CD4-positive, alpha-beta T cell treated with Interferon alpha-2 for 1 hour (primary cell): Measurements from ENCODE around the gene FOXD1.
"Not testable (repeated sequence)": the region's sequence is repeated elsewhere in the genome, so short reads cannot be mapped to it uniquely, and the experiment has no call there.

Experiments used
- DNase-seq, 2 donors: peaks; one replicate each; pipeline ENCODE4 v3.0.0-alpha.2; 2020 to 2022

Gene FOXD1

DNA sequence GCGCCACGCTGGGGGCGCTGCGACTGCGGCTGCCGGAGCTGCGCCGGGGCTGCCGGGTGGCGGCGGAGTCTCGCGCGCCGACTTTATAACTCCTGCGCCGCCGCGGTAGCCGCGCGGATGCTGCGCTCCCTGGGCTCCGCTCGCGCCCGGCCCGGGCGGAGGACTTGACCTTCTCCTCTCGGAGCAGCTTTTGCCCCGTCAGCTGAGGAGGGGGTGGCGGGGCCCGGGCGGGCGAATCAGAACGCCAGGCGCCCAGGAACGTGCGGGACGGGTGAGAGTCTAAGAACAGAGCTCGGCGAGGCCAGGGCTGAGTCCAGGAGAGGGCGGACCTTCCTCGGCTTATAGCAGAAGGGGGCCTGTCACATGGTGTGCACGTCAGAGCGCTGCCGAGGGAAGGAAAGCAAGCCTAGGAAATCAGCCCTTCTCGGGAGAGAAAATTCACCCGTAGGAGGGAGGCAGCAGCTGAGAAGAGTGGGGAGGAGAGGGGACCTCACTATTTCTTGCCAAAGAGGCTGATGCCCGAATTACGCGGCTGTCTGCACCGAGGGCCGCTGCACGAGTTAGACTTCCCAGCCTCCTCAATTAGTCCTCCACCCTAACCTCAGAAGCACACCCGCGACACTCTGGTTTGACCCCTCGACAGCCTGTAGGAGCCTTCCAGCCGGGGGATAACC is at the start of gene FOXD1:
Gene FOXD1 (minus strand): TSS at position 315 of the 674 bp plus-strand sequence. CDS start 415 bp downstream, outside the sequence.
- DNase-seq = peak in 1 of 2 donors; percentile 54

DNA sequence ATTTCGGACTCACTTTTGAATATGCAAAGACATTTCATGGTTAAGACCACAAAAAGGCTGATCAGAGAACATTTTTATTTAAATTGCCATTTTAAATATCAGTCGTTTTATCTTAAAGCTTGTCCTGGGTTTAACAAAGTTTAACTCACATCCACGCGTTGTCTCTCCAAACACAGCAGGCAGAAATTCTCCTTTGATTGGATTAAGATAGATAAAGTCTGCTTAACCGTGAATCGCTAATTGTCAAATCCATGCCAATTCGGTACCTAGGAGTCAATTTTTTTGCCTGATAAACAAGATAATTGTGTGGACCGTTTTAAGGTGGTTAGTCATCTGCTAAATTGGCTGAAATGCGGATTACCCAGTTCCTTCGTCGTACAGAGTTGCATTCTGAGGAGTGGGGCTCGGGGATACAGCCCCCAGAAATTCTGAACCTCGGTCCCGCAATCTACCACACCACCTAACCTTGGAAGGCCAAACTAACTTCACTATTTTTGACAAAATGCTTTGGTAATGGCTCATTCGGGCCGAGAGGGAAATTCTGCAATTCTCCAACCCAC is 49.0 kb upstream of the FOXD1 start:
- no peak for DNase-seq

DNA sequence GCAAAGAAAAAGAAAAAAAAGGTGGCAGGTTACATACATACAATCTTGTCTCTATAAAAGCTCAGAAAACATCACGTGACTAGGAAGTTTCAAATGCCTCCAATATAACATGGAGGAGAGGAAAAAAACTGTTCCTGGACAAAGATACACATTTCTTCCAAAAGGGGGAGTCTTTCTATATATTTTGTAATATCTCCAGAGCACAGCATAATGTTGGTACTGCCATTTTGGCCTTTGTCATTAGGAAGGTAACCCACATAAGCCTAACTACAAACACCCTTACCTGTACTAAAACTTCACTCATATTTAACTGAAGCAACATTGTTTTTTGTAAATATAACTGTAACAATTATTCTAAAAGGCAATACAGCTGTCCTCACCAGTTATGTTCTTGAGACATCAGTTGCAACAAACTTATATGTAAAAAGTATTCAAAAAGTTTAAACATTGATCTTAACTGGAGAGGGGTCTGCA is 48.4 kb upstream of the FOXD1 start:
- DNase-seq = no peak

DNA sequence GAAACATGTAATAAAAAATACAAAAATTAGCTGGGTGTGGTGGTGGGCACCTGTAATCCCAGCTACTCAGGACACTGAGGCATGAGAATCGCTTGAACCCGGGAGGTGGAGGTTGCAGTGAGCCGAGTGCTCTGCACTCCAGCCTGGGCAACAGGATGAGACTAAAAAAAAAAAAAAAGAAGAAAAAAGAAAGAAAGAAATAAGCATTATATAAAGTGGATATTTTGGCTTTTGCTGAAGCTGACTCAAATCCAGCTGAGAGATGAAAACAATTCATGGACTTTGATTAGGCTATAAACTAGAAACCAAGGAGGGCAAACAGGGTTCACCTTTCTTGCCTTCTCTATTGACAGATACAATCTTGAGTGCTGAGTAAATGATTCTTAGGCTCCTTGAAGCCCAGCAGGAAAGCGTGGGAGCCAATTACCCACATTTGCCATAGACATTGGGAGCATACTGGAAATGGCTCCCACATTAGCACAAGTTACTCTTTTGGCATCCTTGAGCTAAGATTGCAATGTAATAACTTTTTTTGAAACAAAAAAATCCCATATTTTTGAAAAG is 47.3 kb upstream of the FOXD1 start:
- DNase-seq = no peak

DNA sequence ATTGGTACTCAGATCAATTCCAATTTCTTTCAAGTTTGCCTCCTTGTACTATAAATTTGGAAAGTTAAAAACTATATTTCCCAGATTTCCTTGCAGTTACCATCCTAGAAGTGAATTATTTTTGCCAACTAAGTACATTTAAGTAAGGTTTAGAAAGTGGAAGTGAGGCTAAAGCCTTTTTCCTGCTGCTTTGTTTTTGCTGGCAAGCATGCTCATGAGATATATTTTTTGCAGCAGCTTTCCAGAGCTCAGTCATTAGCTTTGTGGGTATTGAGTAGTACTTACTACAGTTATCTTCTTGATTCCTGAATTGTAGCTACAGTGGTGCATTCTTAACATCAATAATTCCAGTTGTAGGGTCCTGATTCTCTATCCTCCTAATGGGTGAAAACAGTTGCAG is 46.1 kb upstream of the FOXD1 start:
- no peak for DNase-seq

DNA sequence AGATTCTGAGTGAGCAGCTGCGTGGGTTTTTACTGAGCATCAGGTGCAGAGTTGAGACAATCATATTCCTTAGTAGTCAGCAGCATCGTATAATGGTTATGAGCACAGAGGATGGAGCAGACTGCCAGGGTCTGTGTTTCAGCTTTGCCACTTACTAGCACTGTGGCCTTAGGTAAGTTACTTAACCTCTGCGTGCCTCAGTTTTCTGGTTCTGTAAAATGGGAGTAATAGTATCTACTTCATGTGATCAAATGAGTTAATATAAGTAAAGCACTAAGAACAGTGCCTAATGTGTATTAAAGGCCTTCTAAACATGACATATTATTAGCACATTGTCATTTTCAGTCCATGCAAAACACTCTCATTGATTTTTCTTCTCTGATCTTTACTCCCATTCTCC is 44.8 kb upstream of the FOXD1 start:
- DNase-seq = no peak

DNA sequence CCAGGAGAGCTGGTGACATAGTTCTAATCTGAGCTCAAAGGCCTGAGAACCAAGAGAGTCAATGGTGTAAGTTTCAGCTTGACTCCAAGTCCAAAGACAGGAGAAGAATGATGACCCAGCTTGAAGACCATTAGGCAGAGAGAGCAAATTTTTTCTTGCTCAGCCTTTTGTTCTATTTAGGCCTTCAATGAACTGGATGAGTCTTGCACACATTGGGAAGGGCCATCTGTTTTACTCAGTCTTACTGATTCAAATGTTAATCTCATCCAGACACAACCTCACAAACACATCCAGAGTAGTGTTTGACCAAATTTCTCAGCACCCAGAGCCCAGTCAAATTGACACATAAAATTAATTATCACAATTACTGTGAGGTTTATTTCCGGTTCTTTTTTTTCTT is 42.6 kb upstream of the FOXD1 start:
- no peak for DNase-seq

DNA sequence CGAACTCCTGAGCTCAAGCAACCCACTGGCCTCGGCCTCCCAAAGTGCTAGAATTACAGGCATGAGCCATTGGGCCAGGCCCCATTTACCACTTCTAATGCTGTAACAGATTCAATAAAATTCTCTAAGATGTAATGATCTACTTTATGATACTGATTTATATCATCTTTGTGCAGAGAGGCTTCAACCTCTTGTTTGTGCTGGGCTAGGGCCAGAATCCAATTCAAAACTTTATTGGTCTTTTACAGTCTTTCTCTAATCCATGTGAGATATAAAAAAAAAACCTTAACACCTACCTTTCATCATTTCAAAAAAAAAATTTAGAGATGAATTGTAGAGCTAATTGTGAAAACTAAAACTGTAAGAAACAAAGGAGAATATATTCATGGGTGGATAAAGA is 41.5 kb upstream of the FOXD1 start:
- DNase-seq = no peak

DNA sequence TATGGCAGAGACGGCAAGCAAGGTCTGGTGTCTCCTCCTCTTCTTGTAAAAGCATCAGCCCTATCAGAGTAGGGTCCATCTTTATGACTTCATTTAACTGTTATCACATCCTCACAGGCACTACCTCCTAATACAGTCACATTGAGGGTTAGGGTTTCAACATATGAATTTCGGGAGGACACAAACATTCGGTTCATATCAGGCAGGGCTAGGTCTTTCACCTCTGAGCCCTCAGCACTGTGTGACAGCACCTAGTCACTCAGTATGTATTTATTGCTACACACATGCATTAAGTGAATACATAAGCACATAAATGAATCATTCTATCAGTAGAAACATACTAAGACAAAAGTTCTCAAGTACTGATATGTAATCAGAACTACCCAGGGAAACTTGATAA is 40.2 kb upstream of the FOXD1 start:
- DNase-seq = no peak

DNA sequence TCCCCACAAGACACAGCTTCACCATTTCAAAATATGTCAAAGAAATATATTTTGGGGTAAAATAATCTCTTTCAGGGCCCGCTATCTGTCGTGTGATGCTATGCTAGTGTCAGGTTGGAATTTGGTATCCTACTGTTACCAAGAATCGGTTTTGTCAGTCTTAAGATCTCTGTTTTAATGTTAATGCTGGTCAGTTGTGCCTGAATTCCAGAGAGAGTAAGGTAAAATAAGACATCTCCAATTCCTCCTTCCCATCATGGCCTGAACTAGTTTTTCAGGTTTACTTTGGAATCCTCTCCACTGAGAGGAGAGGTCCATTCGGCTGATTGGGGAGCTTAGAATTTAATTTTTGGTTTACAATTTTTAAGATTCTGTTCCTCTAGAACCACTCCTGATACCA is 39.2 kb upstream of the FOXD1 start:
- no peak for DNase-seq

DNA sequence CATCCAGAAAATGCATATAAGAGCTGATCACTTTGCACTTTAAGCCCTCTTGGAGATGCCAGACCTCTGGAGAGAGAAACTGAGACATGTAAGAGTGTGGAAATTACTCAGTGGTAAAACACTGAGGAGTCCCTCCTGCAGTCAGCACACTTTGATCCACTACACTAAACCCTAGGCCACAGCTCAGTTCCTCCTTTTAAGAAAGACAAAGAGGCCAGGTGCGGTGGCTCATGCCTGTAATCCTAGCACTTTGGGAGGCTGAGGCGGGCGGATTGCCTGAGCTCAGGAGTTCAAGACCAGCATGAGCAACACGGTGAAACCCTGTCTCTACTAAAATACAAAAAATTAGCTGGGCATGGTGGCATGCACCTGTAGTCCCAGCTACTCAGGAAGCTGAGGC is 38.7 kb upstream of the FOXD1 start:
- DNase-seq = not testable (repeated sequence)

DNA sequence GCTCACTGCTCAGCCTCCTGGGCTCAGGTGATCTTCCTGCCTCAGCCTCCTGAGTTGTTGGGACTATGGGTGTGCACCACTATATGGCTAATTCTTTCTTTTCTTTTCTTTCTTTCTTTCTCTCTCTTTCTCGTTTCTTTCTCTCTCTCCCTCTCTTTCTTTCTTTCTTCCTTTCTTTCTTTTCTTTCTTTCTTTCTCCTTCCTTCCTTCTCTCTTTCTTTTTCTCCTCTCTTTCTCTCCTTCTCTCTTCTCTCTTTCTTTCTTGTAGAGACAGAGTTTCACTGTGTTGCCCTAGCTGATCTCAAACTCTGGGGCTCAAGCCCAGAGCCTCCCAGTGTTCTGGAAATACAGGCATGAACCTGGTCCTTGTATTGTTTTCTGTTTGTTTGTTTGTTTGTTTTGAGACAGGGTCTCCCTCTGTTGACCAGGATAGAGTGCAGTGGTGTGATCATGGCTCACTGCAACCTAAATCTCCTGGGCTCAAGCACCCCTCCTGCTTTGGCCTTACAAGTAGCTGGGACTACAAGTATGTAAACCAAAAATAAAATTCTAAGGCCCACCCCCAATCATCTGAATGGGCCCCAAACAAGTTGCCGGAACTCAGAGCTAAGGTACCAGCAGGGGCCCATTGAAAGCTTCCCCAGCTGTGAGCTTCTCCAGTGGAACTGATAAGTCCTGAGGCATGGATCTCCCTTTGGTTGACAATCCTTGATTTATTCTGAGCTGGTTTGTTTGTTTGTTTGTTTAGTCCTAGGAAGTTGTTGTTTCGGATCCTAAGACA is 37.7 kb upstream of the FOXD1 start:
- no peak for DNase-seq

DNA sequence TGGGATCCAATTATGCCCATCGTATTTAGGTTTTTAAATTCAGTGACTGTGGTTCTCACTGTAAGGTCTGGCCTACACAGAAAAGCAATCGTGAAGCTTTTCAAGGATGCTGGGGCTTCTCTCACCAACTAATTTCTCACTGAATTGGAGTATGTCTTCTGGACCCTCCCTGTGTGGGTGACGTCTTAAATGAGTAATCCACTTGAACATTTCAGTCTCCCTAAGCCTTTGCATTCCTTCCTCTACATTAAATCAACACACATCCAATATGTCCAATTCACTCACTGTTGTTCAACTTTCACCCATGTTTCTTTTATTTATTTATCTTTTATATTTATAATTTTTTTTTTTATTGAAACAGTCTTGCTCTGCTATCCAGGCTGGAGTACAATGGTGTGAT is 37.1 kb upstream of the FOXD1 start:
- DNase-seq = no peak

DNA sequence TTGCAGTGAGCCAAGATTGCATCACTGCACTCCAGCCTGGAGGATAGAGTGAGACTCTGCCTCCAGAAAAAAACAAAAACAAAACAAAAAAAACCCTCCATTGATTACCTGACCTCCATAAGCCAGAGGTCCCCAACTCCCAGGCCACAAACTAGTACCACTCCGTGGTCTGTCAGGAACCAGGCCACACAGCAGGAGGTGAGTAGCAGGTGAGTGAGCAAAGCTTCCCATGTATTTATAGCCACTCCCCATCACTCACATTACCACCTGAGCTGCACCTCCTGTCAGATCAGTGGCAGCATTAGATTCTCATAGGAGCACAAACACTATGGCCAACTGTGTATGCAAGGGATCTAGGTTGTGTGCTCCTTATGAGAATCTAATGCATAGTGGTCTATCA is 35.9 kb upstream of the FOXD1 start:
- no peak for DNase-seq

DNA sequence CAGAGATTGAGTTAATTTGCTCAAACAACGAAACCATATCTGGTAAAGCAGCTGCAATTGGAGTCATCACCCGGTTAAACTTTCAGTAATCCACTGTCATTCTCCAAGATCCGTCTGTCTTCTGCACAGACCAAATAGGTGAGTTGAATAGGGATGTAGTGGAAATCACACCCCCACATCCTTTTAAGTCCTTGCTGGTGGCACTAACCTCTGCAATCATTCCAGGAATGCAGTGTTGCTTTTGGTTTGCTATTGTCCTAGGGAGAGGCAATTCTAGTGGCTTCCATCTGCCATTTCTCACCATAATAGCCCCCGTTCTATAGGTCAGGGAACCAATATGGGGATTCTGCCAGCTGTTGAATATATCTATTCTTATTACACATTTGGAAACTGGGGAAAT is 35.1 kb upstream of the FOXD1 start:
- DNase-seq = no peak

DNA sequence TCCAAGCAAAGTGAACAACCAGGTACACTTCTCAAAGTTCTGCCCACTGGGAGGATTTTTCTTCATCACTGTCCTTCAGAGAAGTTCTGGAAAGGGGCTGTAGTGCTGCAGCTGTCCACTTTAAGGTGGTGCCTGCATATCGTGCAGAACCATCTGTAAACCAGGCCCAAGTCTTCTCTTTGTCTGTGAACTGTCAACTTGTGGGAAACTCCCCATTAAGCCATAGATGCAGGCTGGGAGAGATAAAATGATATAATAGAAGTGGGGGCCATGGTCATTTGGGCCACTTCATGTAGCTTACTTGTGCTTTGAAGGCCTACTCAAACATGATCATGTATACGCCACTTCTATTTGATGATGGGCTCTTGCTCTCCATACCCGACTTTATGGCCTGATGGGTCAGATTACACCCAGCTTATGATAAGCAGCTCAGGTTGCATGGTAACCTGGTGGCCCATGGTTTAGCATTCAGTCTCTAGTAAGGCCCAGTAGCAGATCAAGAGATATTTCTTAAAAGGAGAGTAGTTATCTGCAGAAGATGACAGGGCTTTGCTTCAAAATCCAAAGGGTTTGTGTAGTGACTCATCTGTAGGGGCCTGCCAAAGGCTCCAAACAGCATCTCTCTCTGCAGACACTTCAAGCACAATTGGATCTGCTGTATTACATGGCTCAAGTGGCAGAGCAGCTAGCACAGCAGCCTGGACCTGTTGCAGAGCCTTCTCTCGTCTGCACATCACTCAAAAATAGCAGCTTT is 34.0 kb upstream of the FOXD1 start:
- no peak for DNase-seq

DNA sequence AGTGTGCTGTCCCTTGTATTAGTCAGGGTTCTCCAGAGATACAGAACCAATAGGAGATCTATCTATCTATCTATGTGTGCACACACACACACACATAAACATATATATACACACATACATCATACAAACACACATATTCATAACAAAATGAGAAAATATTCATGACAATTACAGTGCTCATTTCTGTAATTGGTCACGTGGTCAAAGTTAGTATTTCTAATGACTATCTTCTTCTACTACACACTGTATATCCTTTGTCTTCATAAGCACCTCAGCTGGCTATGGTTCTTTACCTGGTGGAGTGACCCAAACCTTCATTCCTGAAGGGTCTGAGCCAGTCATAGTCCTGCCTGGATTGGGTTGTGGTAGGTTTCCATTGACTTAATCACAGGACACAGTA is 31.9 kb upstream of the FOXD1 start:
- no peak for DNase-seq

DNA sequence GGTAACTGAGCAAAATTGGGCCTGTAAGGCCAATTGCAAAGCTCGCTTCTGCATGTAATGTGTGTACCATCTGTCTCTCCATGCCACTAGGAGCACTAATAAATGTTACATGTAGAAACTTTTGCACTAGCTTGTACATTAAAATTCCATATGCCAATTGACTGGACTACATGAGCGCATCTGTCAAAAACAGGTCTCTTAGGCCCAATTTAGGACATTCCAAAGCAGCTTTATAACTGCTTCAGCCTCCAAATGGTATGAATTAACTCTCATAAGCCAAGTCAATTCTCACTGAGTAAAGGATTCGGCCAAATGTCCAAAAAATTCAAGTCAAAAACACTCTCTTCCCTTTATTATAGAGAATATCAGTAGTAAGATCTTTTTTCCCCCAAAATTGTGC is 23.5 kb upstream of the FOXD1 start:
- DNase-seq = no peak

DNA sequence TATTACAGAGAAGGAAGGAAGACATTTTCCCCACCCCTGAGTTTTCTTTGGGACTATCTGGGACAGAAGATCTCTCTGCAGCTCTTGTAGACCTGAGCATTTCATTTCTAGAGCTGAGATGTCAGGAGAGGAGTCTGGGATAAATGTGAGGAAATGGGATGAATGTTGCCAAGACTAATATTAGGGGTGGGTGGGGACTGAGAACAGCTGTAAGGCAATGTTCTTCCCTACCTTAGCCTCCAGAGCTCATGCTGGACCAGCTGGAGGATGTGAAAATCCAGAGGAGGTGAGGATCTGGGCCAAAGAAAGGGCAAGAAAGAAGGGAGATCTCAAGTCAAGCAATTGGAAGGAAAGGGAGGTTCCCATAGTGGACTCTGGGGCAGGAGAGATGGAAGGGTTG is 23.1 kb upstream of the FOXD1 start:
- no peak for DNase-seq

DNA sequence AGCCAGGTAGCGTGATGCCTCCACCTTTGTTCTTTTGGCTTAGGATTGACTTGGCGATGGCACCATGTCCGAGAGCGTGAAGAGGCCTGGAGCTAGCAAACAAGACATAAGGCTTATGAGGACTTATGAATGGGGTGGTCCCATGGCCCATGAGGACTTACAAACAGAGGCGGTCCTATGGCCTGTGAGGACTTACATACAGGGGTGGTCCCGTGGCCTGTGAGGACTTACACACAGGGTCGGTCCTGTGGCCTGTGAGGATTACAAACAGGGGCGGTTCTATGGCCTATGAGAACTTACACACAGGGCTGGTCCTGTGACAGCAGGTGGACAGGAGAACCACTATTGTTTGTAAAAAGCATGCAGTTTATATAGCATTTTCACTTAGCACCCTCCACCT is 21.3 kb upstream of the FOXD1 start:
- DNase-seq = no peak

DNA sequence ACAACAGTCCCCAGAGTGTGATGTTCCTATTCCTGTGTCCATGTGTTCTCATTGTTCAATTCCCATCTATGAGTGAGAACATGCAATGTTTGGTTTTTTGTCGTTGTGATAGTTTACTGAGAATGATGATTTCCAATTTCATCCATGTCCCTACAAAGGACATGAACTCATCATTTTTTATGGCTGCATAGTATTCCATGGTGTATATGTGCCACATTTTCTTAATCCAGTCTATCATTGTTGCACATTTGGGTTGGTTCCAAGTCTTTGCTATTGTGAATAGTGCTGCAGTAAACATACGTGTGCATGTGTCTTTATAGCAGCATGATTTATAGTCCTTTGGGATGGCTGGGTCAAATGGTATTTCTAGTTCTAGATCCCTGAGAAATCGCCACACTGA is 20.1 kb upstream of the FOXD1 start:
- not testable (repeated sequence) for DNase-seq

DNA sequence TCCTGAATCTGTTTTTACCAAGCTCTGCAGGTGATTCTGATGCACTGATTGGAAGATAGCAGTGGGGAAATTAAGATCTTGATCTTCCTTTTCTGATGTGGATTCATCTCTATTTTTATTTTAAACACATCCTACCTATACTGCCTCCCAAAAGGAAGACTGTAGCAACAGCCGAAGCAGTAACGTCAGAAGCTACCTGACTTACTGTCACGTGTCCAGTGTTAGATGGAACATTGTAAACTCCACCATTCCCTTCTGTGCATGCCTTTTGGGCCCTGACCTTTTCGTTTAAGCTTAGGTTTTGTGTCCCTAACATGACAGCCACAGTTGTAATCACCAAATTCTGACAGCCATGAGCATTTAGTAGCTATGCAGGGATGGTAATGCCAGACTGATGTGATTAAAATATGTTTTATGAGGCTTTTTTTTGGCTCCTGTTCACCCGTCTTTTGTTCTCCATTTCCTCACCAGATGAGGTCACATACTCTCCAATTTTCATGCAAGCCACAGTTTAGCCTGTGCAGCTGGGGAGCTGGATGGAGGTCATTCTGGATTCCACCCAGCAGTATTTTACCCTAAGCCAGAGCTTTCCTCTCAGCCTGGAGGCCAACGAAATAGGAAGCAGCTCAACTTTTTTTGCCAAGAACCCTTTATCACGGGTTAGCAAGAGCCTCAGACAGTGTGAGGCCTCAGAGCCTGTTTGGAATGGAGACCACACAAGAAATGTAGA is 15.6 kb upstream of the FOXD1 start:
- DNase-seq = no peak
